GM23248 (cell line): ENCODE results near the gene WDR7. TPM values are rescaled to one million over a fixed set of nuclear protein-coding genes. Genes with fewer than 3 reads are reported as not detected.

Source experiments
- DNase-seq: peaks from one replicate; pipeline ENCODE4 v3.0.0-alpha.2; 2015
- H2AFZ ChIP-seq: fragments of 200-600 bp; sonication (generic); 2 replicates; pipeline ENCODE4 v1.6.1; 2016; ENCODE audit warnings: antibody characterized with exemption
- H3F3A ChIP-seq: fragments of 200-600 bp; sonication (generic); 2 replicates; pipeline ENCODE4 v1.6.1; 2016; ENCODE audit warnings: mild to moderate bottlenecking, antibody characterized with exemption, mixed run types; ENCODE audit not compliant: insufficient read depth
- H3K27ac ChIP-seq: fragments of 200-600 bp; sonication (generic); 2 replicates; pipeline ENCODE4 v1.5.1; 2016; ENCODE audit warnings: mild to moderate bottlenecking
- H3K27me3 ChIP-seq: fragments of 200-600 bp; sonication (generic); replicated peaks from 2 replicates; pipeline ENCODE4 v1.6.1; 2016; ENCODE audit warnings: mild to moderate bottlenecking; ENCODE audit not compliant: insufficient read depth
- H3K36me3 ChIP-seq: fragments of 200-600 bp; sonication (generic); 2 replicates; pipeline ENCODE4 v1.6.1; 2016; ENCODE audit warnings: low read depth, mild to moderate bottlenecking
- H3K4me1 ChIP-seq: fragments of 200-600 bp; sonication (generic); 2 replicates; pipeline ENCODE4 v1.6.1; 2016; ENCODE audit warnings: mild to moderate bottlenecking; ENCODE audit not compliant: insufficient read depth
- H3K4me2 ChIP-seq: fragments of 200-600 bp; sonication (generic); one replicate; pipeline ENCODE4 v1.6.1; 2016; ENCODE audit warnings: mild to moderate bottlenecking; ENCODE audit not compliant: unreplicated experiment
- H3K4me3 ChIP-seq: fragments of 200-600 bp; sonication (generic); 2 replicates; pipeline ENCODE4 v1.5.1; 2016; ENCODE audit warnings: mild to moderate bottlenecking
- H3K79me2 ChIP-seq: fragments of 200-600 bp; sonication (generic); 2 replicates; pipeline ENCODE4 v1.6.1; 2016; ENCODE audit warnings: mild to moderate bottlenecking; ENCODE audit not compliant: insufficient read depth
- H3K9ac ChIP-seq: fragments of 200-600 bp; sonication (generic); 2 replicates; pipeline ENCODE4 v1.6.1; 2016; ENCODE audit warnings: mild to moderate bottlenecking
- H3K9me2 ChIP-seq: fragments of 200-600 bp; sonication (generic); 2 replicates; pipeline ENCODE4 v1.6.1; 2016; ENCODE audit warnings: mixed run types, mild to moderate bottlenecking, moderate library complexity; ENCODE audit not compliant: insufficient read depth
- H3K9me3 ChIP-seq: fragments of 200-600 bp; sonication (generic); one replicate; pipeline ENCODE4 v1.6.1; 2017; ENCODE audit warnings: low read depth
- H4K20me1 ChIP-seq: fragments of 200-600 bp; sonication (generic); 2 replicates; pipeline ENCODE4 v1.6.0; 2016; ENCODE audit not compliant: insufficient read depth
- EZH2 ChIP-seq: fragments of 200-600 bp; sonication (generic); IDR thresholded peaks from 2 replicates; pipeline ENCODE4 v1.6.1; 2018; ENCODE audit warnings: antibody characterized with exemption, mild to moderate bottlenecking; ENCODE audit not compliant: insufficient read depth, poor library complexity, severe bottlenecking
- EZH2phosphoT487 ChIP-seq: fragments of 200-600 bp; sonication (generic); IDR thresholded peaks from 2 replicates; pipeline ENCODE4 v1.6.1; 2018; ENCODE audit warnings: antibody characterized with exemption, moderate library complexity, mild to moderate bottlenecking, low read depth; ENCODE audit not compliant: insufficient read depth
- WGBS, 2 experiments: methylation state at CpG; one replicate each; pipeline ENCODE4 v1.1.6; 2015 to 2017; ENCODE audit warnings: low lambda C conversion rate in 2 of 2, low coverage in 1 of 2; ENCODE audit errors: missing lambda C conversion rate in 2 of 2; 5-methylcytosine and 5-hydroxymethylcytosine counted together
- in situ Hi-C: fragments of 300-500 bp; cut with MboI; formaldehyde crosslinking; loops from 2 replicates; pipeline ENCODE4 v1.15.0; 2020
- polyA plus RNA-seq: library from polyadenylated mRNA; unstranded; fragments of >200 nt; fragmentation: Nextera tagmentation; extraction: Ambion mirVana; gene quantifications from 2 replicates; pipeline ENCODE4 v1.2.1, GENCODE V29; 2016
- total RNA-seq: library from RNA; depleted of rRNA; stranded (reverse); fragments of >200 nt; shearing (Covaris generic); gene quantifications from 2 replicates; pipeline ENCODE4 v1.2.3, GENCODE V29; 2014

Gene WDR7
- total and polyA plus RNA-seq, 2 experiments from 2014 or later = 6.7 to 8.3 TPM

- no peak for TF ChIP-seq EZH2
- no peak for TF ChIP-seq EZH2phosphoT487
- Histone ChIP-seq H2AFZ (no peak overlapping the region), H3K27ac (no peak overlapping the region), H3K36me3 (no peaks in the 10 kb centered on the region), H3K9me2 (no peaks in the 10 kb centered on the region), H3K9ac (no peak overlapping the region), H3K4me1 (no peaks in the 10 kb centered on the region), H4K20me1 (no peaks in the 10 kb centered on the region), H3K79me2 (no peaks in the 10 kb centered on the region), H3K27me3 (no peaks in the 10 kb centered on the region), H3F3A (no peaks in the 10 kb centered on the region), H3K4me2 (no peak overlapping the region), H3K4me3 (no peak overlapping the region), H3K9me3 (no peaks in the 10 kb centered on the region)
- no peak for DNase-seq
- 88 to 91% methylated on average over 7 of the region's 7 CpGs for WGBS, 2 experiments
- in situ Hi-C loops = no loop called here
Measured at GRCh38 chr18:56962322-56962721, 311.2 kb downstream of the WDR7 start.

GRCh38 chr18:56967035-56967434, 315.9 kb downstream of the WDR7 start:
- DNase-seq = no peak
- WGBS, 2 experiments = 94 to 100% methylated on average over 3 of the region's 3 CpGs
- no peaks in the 10 kb centered on the region for H3K79me2 ChIP-seq
- TF ChIP-seq EZH2 = no peak
- TF ChIP-seq EZH2phosphoT487 = no peak
- H3K27me3 ChIP-seq = no peaks in the 10 kb centered on the region
- no peaks in the 10 kb centered on the region for H3K9me3 ChIP-seq
- no peak overlapping the region for H3K9ac ChIP-seq
- H4K20me1 ChIP-seq = no peaks in the 10 kb centered on the region
- H3F3A ChIP-seq = no peaks in the 10 kb centered on the region
- H3K9me2 ChIP-seq = no peaks in the 10 kb centered on the region
- in situ Hi-C loops = no loop called here
- H3K4me1 ChIP-seq = no peaks in the 10 kb centered on the region
- no peak overlapping the region for H3K27ac ChIP-seq
- no peak overlapping the region for H2AFZ ChIP-seq
- H3K4me3 ChIP-seq = no peak overlapping the region
- H3K36me3 ChIP-seq = no peaks in the 10 kb centered on the region
- H3K4me2 ChIP-seq = no peak overlapping the region

- Histone ChIP-seq H3K9ac (no peak overlapping the region), H2AFZ (no peak overlapping the region), H3F3A (no peaks in the 10 kb centered on the region), H3K4me3 (no peak overlapping the region), H3K9me2 (no peaks in the 10 kb centered on the region), H3K36me3 (no peaks in the 10 kb centered on the region), H4K20me1 (no peaks in the 10 kb centered on the region), H3K4me1 (no peaks in the 10 kb centered on the region), H3K79me2 (no peaks in the 10 kb centered on the region), H3K9me3 (no peaks in the 10 kb centered on the region), H3K4me2 (no peak overlapping the region), H3K27me3 (no peaks in the 10 kb centered on the region), H3K27ac (no peak overlapping the region)
- no peak for TF ChIP-seq EZH2phosphoT487
- no peak for TF ChIP-seq EZH2
- 98 to 99% methylated on average over 2 of the region's 2 CpGs for WGBS, 2 experiments
- peak; percentile 29 for DNase-seq
- in situ Hi-C loops = no loop called here
Measured at GRCh38 chr18:56973487-56973886, 322.3 kb downstream of the WDR7 start.

GRCh38 chr18:56974141-56974540, 323.0 kb downstream of the WDR7 start:
- H3K9me2 ChIP-seq = no peaks in the 10 kb centered on the region
- H4K20me1 ChIP-seq = no peaks in the 10 kb centered on the region
- no peak overlapping the region for H2AFZ ChIP-seq
- in situ Hi-C loops = no loop called here
- no peaks in the 10 kb centered on the region for H3K9me3 ChIP-seq
- H3K79me2 ChIP-seq = no peaks in the 10 kb centered on the region
- H3K36me3 ChIP-seq = no peaks in the 10 kb centered on the region
- H3K4me3 ChIP-seq = no peak overlapping the region
- DNase-seq = no peak
- H3K27me3 ChIP-seq = no peaks in the 10 kb centered on the region
- no peak overlapping the region for H3K27ac ChIP-seq
- no peak overlapping the region for H3K4me2 ChIP-seq
- H3K9ac ChIP-seq = no peak overlapping the region
- no peaks in the 10 kb centered on the region for H3K4me1 ChIP-seq
- 97 to 100% methylated on average over 1 of the region's 1 CpG for WGBS, 2 experiments
- TF ChIP-seq EZH2phosphoT487 = no peak
- no peak for TF ChIP-seq EZH2
- no peaks in the 10 kb centered on the region for H3F3A ChIP-seq

GRCh38 chr18:56975276-56975675, 324.1 kb downstream of the WDR7 start:
- 100% methylated on average over 1 of the region's 1 CpG for WGBS, 2 experiments
- in situ Hi-C loops = no loop called here
- TF ChIP-seq EZH2 (no peak), EZH2phosphoT487 (no peak)

More at GRCh38 chr18:56975276-56975675, 324.1 kb downstream of the WDR7 start:
- Histone ChIP-seq H3K79me2 (no peaks in the 10 kb centered on the region), H3K27me3 (no peaks in the 10 kb centered on the region), H3K4me2 (no peak overlapping the region), H3K4me1 (no peaks in the 10 kb centered on the region), H3K9ac (no peak overlapping the region), H3K27ac (no peak overlapping the region), H3K4me3 (no peak overlapping the region), H3K9me2 (no peaks in the 10 kb centered on the region), H3K36me3 (no peaks in the 10 kb centered on the region), H2AFZ (no peak overlapping the region), H3K9me3 (no peaks in the 10 kb centered on the region), H4K20me1 (no peaks in the 10 kb centered on the region), H3F3A (no peaks in the 10 kb centered on the region)
- DNase-seq = no peak
